GM21367 (cell line): ENCODE data around the gene GTPBP6.
"Not testable (repeated sequence)": the region's sequence is repeated elsewhere in the genome, so short reads cannot be mapped to it uniquely, and the experiment has no call there.

Experiments
- ATAC-seq: cut with Tn5 transposase; IDR thresholded peaks from one replicate; pipeline ENCODE4 v1.9.1; 2021; ENCODE audit not compliant: unreplicated experiment

GTPBP6 gene

GRCh38 chrX:351736-352135, 33.1 kb upstream of the GTPBP6 start:
- no peak for ATAC-seq

- ATAC-seq, result not testable (repeated sequence)
These were observed 32.7 kb upstream of the GTPBP6 start for GRCh38 chrX:351324-351641.

GRCh38 chrX:350534-351323, 32.1 kb upstream of the GTPBP6 start:
- ATAC-seq, result no peak

- no peak for ATAC-seq
These were observed 31.5 kb upstream of the GTPBP6 start for GRCh38 chrX:350148-350533.

GRCh38 chrX:349702-350101, 31.1 kb upstream of the GTPBP6 start:
- no peak for ATAC-seq

GRCh38 chrX:349196-349595, 30.6 kb upstream of the GTPBP6 start:
- no peak for ATAC-seq

- no peak for ATAC-seq
These were observed 30.0 kb upstream of the GTPBP6 start for GRCh38 chrX:348461-349117.

GRCh38 chrX:347351-348117, 28.9 kb upstream of the GTPBP6 start:
- no peak for ATAC-seq

- ATAC-seq, result no peak
These were observed 27.6 kb upstream of the GTPBP6 start for GRCh38 chrX:346034-346813.

GRCh38 chrX:345020-345925, 26.7 kb upstream of the GTPBP6 start:
- no peak for ATAC-seq

GRCh38 chrX:344371-344901, 25.8 kb upstream of the GTPBP6 start:
- no peak for ATAC-seq

- no peak for ATAC-seq
These were observed 23.0 kb upstream of the GTPBP6 start for GRCh38 chrX:341541-342101.

GRCh38 chrX:340641-341423, 22.2 kb upstream of the GTPBP6 start:
- ATAC-seq, result no peak

- ATAC-seq, result no peak
These were observed 21.5 kb upstream of the GTPBP6 start for GRCh38 chrX:340121-340520.

- no peak for ATAC-seq
These were observed 20.3 kb upstream of the GTPBP6 start for GRCh38 chrX:338836-339400.

- no peak for ATAC-seq
These were observed 19.8 kb upstream of the GTPBP6 start for GRCh38 chrX:338281-338835.

- no peak for ATAC-seq
These were observed 18.8 kb upstream of the GTPBP6 start for GRCh38 chrX:337331-337831.

GRCh38 chrX:336227-336626, 17.6 kb upstream of the GTPBP6 start:
- no peak for ATAC-seq
